ENCODE data around the gene EEF1AKMT3.
A peak's percentile ranks its signal among the peaks of the same experiment; 100 is the strongest.

Gene EEF1AKMT3

GRCh38 chr12:57783466-57783801, 11.0 kb downstream of the EEF1AKMT3 start:
- no peak for DNase-seq (ENCODE audit: low spot score)

GRCh38 chr12:57783861-57784260, 11.4 kb downstream of the EEF1AKMT3 start:
- no peak for DNase-seq (ENCODE audit: low spot score)

- DNase-seq (ENCODE audit: low spot score), result no peak
These were observed 21.5 kb downstream of the EEF1AKMT3 start for GRCh38 chr12:57793920-57794319.

- DNase-seq (ENCODE audit: low spot score), result no peak
These were observed 22.9 kb downstream of the EEF1AKMT3 start for GRCh38 chr12:57795354-57795753.

DNA sequence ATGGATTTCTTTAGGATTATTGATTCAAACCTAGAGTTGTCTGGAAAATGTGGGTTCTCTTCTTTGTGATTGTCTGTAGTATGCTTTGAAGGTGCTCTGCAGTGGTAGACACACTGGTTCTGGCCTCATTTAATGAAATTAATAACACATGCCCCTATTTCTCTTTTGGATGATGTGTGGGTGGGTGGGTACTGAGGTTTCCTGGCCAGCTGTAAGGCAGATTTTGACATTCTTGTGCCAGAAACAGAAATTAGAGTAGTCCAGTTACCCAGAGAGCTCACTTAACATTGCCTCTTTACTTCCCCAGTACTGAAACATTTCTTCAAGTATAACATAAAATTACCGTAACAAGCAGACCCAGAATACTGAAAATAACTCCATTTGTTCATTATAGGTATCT, 24.6 kb downstream of the EEF1AKMT3 start:
- DNase-seq (ENCODE audit: low spot score), result no peak

DNA sequence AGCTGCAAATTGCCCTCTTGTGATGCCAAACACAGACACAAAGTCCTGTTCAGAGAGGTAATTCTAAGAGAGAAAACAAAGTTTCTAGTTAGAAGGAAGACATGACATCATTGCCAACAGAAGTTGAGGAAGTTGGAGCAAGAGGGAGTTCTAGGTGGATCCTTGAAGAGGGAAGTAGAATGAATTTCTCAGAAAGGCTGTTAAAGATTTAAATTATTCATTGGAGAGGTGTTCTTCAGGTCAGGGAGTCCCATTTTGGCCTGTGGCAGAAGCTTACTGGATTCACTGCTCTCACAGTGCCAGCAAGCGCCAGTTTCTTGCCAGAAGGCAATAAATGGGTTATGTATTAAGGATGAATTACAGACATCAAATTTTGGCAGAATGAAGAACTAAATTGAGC, 25.5 kb downstream of the EEF1AKMT3 start:
- DNase-seq (ENCODE audit: low spot score), result no peak

DNA sequence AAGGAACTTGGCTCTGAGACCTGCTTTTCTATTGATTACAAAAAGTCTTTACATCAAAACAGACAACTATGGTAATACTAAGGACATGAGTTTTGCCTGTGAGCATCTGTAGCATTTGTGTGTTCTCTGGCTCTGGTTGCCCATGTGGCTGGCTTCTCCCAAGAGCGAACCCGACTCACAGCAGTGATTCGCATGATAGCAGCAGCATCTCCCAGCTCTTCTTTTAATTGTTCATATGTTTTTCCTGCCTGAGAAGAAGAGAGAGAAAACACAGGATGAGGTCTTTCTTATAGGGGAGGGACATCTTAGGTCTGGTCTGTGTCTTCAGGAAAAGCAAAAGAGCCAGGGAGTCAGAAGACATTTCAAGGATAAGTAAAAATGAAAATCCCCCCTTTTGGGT, 28.6 kb downstream of the EEF1AKMT3 start:
- DNase-seq (ENCODE audit: low spot score), result no peak

DNA sequence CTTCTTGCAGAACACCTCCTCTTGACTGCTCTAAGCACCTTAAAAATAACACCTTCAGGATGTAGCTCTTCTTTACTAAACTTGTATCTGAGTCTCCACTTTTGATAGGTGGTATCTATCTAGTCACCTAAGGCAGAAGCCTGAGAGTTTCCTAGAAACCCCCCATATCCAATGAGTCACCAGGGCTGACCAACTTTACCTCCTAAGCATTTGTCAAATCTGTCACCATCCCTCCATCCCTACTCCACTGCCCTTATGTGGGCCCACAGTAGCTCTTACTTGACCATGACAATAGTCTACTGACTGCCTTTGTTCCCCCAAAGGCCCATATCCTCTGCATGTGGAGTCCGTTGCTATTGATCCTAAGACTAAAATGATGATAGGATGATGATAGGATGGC, 30.2 kb downstream of the EEF1AKMT3 start:
- no peak for DNase-seq (ENCODE audit: low spot score)

- peak; percentile 85 for DNase-seq (ENCODE audit: low spot score)
These were observed 31.0 kb downstream of the EEF1AKMT3 start for GRCh38 chr12:57803319-57803893.

DNA sequence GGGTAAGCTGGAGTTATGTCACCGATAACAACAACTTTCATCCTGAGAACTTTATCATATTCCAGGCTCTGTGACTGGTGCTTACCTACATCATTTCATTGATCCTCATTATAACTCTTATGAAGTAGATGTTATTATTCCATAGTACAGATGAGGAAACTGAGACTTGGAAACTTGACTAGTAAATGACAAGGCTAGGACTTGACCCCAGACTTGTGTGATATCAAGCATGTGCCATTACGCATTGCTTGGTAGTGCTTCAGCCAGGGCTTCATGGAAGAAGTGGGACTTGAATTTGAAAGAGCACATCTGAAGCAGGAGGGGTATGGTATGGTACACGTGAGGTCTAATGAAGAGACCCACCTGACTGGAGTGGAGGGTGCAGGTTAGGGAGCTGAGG, 34.3 kb downstream of the EEF1AKMT3 start:
- no peak for DNase-seq (ENCODE audit: low spot score)

DNA sequence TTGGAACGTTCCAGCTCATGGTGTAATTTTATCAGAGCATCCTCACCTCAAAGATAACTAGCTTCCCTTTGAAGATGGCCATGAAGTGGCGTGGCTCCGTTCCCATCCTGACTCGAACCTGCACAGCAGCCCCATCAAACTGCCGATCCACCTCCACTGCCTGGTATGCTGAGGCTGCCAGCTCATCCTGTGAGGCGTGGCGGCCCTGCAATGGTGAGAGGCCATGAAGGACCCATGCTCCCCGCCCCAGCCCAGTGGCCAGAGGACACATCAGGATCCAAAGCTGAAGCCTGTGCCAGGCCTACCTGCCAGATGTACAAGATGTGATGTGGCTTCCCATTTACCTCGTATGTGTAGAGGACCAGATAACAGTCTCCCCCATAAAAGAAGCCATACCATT, 34.9 kb downstream of the EEF1AKMT3 start:
- DNase-seq (ENCODE audit: low spot score), result no peak

- no peak for DNase-seq (ENCODE audit: low spot score)
These were observed 35.9 kb downstream of the EEF1AKMT3 start for GRCh38 chr12:57808351-57808750.

DNA sequence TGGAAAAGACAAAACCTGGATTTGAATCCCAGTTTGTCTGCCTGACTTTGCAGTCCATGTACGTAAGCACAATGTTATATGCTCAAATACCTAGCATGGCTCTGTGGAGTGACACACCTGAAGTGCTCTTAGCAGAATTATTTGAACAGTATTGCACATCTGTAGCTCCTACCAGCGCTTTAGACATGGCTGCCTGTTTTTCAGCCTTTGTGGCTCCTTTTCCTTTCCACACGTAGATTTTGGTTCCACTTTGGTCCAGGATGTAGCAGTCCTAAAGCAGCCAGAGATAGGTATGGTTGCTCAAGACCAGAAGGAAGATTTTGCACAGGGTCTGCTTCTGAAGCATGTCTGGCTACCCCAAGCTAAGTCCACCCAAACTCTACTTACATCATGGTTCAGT, 37.0 kb downstream of the EEF1AKMT3 start:
- no peak for DNase-seq (ENCODE audit: low spot score)

GRCh38 chr12:57810450-57810849, 38.0 kb downstream of the EEF1AKMT3 start:
- DNase-seq (ENCODE audit: low spot score), result no peak

DNA sequence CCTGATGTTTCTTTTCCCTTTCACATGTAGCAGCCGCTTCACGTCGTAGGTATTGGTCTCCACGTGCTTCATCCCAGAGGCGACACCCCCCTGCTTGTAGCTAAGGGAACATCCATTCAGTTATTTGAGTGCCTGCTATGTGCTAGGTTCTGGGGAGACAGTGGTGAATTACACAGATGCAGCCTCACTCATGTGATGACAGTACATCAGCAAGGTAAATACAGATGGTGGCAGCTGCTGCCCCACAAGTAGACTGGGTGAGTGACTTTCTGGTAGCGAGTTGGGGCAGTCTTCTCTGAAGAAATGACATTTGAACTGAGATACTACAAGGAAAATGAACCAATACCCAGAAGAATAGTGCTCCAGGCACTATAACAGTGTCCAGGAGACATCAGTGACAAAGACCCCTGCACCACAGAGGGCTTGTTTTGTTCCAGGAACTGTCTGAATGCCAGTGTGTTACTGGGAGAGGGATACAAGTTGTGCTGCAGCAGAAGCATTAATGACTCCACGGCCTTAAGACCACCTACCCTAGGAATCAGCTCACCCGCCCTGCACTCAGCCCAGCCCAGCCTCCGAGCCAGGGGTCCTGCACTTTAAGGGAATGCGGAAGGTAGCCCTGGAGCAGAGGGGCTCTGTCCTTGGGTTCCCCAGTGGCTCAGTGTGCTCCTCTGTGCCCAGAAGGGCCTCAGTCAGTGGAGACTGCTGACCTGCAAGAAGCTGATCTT, 38.8 kb downstream of the EEF1AKMT3 start:
- DNase-seq (ENCODE audit: low spot score), result no peak

- no peak for DNase-seq (ENCODE audit: low spot score)
These were observed 40.9 kb downstream of the EEF1AKMT3 start for GRCh38 chr12:57813111-57813970.

GRCh38 chr12:57813971-57814772, 41.8 kb downstream of the EEF1AKMT3 start:
- no peak for DNase-seq (ENCODE audit: low spot score)

- DNase-seq (ENCODE audit: low spot score), result peak; percentile 67
These were observed 43.0 kb downstream of the EEF1AKMT3 start for GRCh38 chr12:57815177-57816000.

DNA sequence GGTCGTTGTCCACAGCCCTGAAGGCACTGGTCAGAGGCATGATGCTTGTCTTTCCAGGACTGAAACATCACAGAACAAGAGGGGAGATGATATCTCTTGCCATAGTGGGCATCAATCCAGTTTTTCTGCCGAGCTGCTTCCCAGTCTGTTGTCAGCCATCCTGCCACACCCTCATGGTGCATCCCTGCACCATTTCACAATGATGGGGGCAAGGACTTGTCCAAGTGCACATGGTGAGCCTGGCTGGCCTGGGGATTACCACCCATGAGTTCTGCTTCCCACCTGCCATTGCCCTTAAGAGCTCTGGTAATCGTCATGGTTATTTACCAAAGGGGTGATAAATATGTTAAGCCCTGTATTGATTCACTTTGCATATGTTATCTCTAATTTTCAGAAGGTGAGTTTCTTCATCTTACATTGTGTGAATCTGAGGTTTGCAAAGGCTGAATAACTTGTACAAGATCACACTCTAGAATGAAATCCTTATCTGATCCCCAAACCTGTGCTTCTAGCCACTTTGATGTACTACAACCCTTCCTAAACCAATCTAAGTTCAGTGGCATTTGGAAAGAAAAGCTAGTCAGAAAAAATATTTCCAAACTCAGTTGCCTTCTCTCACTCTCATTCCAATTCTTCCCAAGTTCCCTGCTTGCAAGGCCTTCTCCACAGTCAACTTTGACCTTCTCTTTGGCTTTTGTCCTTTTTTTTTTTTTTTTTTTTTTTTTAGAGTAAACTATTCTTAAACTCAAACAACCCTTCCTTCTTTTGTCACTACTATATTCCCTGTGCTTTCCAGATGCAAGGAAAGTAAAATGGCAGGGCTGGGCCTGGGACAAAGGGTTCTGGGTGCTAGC, 43.8 kb downstream of the EEF1AKMT3 start:
- DNase-seq (ENCODE audit: low spot score), result no peak

DNA sequence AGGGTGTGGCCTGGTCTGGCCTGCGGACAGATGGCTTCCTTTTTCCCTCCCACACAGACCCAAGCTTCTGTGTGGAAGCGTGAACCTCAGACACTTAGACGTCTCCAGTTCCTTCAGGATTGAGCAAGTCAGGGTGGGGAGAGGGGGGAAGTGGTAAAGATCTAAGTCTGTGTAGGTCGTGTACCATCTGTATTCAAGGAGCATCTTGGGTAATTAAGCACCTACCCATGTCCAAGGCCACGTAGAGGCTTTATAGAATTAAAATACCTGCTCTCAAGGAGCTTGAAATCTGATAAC, 44.4 kb downstream of the EEF1AKMT3 start:
- DNase-seq (ENCODE audit: low spot score), result no peak
